GM12878 (cell line): ENCODE data around the gene TMEM63C. TPM values are rescaled to one million over a fixed set of nuclear protein-coding genes. Genes with fewer than 3 reads are reported as not detected.
"Not testable (repeated sequence)": the region's sequence is repeated elsewhere in the genome, so short reads cannot be mapped to it uniquely, and the experiment has no call there.

ENCODE experiments used
- ATAC-seq: fragments of 200-7000 bp; cut with Tn5 transposase; 3 replicates; pipeline ENCODE4 v1.9.1; 2020; ENCODE audit warnings: mild to moderate bottlenecking, moderate library complexity
- BruUV-seq: library from RNA; stranded (reverse); fragments of 400-500 nt; replicated peaks from 2 replicates; lab custom pipeline; 2021; lab: Mats Ljungman, UMichigan
- CTCF ChIA-PET: fragments of 300-600 bp; sonication (Branson Sonifier 250); formaldehyde crosslinking; extraction: SDS; loops from one replicate; lab custom pipeline; 2021; ENCODE audit warnings: inconsistent platforms; lab: Yijun Ruan, JAX
- POLR2A ChIA-PET: fragments of 350-600 bp; formaldehyde crosslinking; extraction: SDS; loops from one replicate; lab custom pipeline; 2021; ENCODE audit warnings: inconsistent platforms; lab: Charles Lee
- RAD21 ChIA-PET: fragments of 300-600 bp; sonication (Branson Sonifier 250); formaldehyde crosslinking; loops from one replicate; lab custom pipeline; 2023; ENCODE audit warnings: antibody characterized with exemption; ENCODE audit not compliant: unreplicated experiment; lab: Charles Lee
- SMC1A ChIA-PET: fragments of 300-600 bp; sonication (Branson Sonifier 250); formaldehyde crosslinking; loops from one replicate; lab custom pipeline; 2023; ENCODE audit not compliant: unreplicated experiment, uncharacterized antibody; lab: Charles Lee
- DNase-seq: peaks from one replicate; pipeline ENCODE4 v3.0.0-alpha.2; 2011; ENCODE audit warnings: low read depth, low spot score
- FAIRE-seq: peaks from 3 replicates; lab custom pipeline; 2011; peaks lifted over from hg19 to GRCh38; lab: Jason Lieb, UNC
- H2AFZ ChIP-seq: 2 replicates; pipeline ENCODE4 v1.6.0; 2011; ENCODE audit warnings: low read depth, low read length, control low read depth; ENCODE audit not compliant: control insufficient read depth
- H3K27ac ChIP-seq: 2 replicates; pipeline ENCODE4 v1.5.1; 2011; ENCODE audit warnings: control low read depth; ENCODE audit not compliant: control insufficient read depth, insufficient read depth
- H3K27me3 ChIP-seq, 2 experiments: replicated peaks in 1 of 2; 2 replicates each; pipeline versions ENCODE4 v1.6.0 to v1.6.1; 2011; ENCODE audit warnings: low read length in 1 of 2; ENCODE audit not compliant: control insufficient read depth in 2 of 2, insufficient read depth in 2 of 2
- H3K36me3 ChIP-seq, 2 experiments: 2 replicates each; pipeline ENCODE4 v1.5.1; 2011; ENCODE audit warnings: low read length in 1 of 2; ENCODE audit not compliant: control insufficient read depth in 2 of 2, insufficient read depth in 2 of 2
- H3K4me1 ChIP-seq: 2 replicates; pipeline ENCODE4 v1.6.1; 2011; ENCODE audit warnings: mild to moderate bottlenecking, low read length, moderate library complexity, mixed read lengths; ENCODE audit not compliant: control insufficient read depth, insufficient read depth
- H3K4me2 ChIP-seq: 2 replicates; pipeline ENCODE4 v1.6.0; 2011; ENCODE audit warnings: control low read depth; ENCODE audit not compliant: control insufficient read depth, insufficient read depth
- H3K4me3 ChIP-seq: fragments of 200-600 bp; sonication (generic); 2 replicates; pipeline ENCODE4 v1.5.1; 2016
- H3K79me2 ChIP-seq: 2 replicates; pipeline ENCODE4 v1.6.0; 2011; ENCODE audit warnings: low read length; ENCODE audit not compliant: control insufficient read depth, insufficient read depth
- H3K9ac ChIP-seq: 2 replicates; pipeline ENCODE4 v1.8.0; 2011; ENCODE audit warnings: low read length, control low read depth, mixed read lengths; ENCODE audit not compliant: control insufficient read depth, insufficient read depth
- H3K9me3 ChIP-seq: replicated peaks from 3 replicates; pipeline ENCODE4 v1.5.1; 2011; ENCODE audit warnings: mild to moderate bottlenecking, low read length; ENCODE audit not compliant: control insufficient read depth, insufficient read depth
- H4K20me1 ChIP-seq: 2 replicates; pipeline ENCODE4 v1.6.0; 2011; ENCODE audit not compliant: control insufficient read depth, insufficient read depth
- BCL11A ChIP-seq: IDR thresholded peaks from 2 replicates; pipeline ENCODE4 v1.6.1; 2011; ENCODE audit warnings: low read depth, low read length
- BCL3 ChIP-seq: IDR thresholded peaks from 2 replicates; pipeline ENCODE4 v1.6.1; 2011; ENCODE audit warnings: borderline replicate concordance, low read depth, mild to moderate bottlenecking, moderate library complexity, low read length; ENCODE audit not compliant: insufficient read depth, poor library complexity, severe bottlenecking
- ESRRA ChIP-seq: IDR thresholded peaks from 2 replicates; pipeline ENCODE4 v1.6.1; 2012; ENCODE audit warnings: mild to moderate bottlenecking, low read length, improper control_type of control experiment
- PBX3 ChIP-seq: IDR thresholded peaks from 2 replicates; pipeline ENCODE4 v1.6.1; 2011; ENCODE audit warnings: mild to moderate bottlenecking, low read depth, low read length, moderate library complexity; ENCODE audit not compliant: insufficient replicate concordance
- POLR2AphosphoS5 ChIP-seq: IDR thresholded peaks from 2 replicates; pipeline ENCODE4 v1.6.1; 2011; ENCODE audit warnings: mild to moderate bottlenecking, low read length, inconsistent platforms
- RB1 ChIP-seq: fragments of 450-650 bp; formaldehyde crosslinking; IDR thresholded peaks from 2 replicates; pipeline ENCODE4 v1.6.1; 2017; ENCODE audit warnings: mild to moderate bottlenecking, borderline replicate concordance
- RCOR1 ChIP-seq: conservative IDR thresholded peaks from 2 replicates; pipeline ENCODE4 v1.6.1; 2012; ENCODE audit warnings: low read depth, low read length, improper control_type of control experiment
- RELA ChIP-seq: fragments of 450-650 bp; IDR thresholded peaks from 2 replicates; pipeline ENCODE4 v1.8.0; 2014; ENCODE audit warnings: borderline replicate concordance; ENCODE audit not compliant: partially characterized antibody
- SRF ChIP-seq, 2 experiments: IDR thresholded peaks; 2 replicates each; pipeline ENCODE4 v1.6.1; 2011; ENCODE audit warnings: low read depth in 2 of 2, low read length in 2 of 2, mild to moderate bottlenecking in 1 of 2, moderate library complexity in 1 of 2
- USF2 ChIP-seq: IDR thresholded peaks from 2 replicates; pipeline ENCODE4 v1.6.1; 2011; ENCODE audit warnings: low read depth, low read length, improper control_type of control experiment, borderline replicate concordance
- ZNF384 ChIP-seq: IDR thresholded peaks from 2 replicates; pipeline ENCODE4 v1.6.1; 2012; ENCODE audit warnings: low read depth, mild to moderate bottlenecking, low read length, improper control_type of control experiment, borderline replicate concordance
- ZSCAN29 ChIP-seq: fragments of 450-650 bp; IDR thresholded peaks from 2 replicates; pipeline ENCODE4 v1.6.1; 2017; ENCODE audit warnings: mild to moderate bottlenecking, moderate library complexity
- WGBS: methylation state at CpG from one replicate; pipeline ENCODE4 v1.1.6; 2016; ENCODE audit warnings: low lambda C conversion rate; ENCODE audit not compliant: insufficient replicate concordance, insufficient coverage; ENCODE audit errors: missing lambda C conversion rate; 5-methylcytosine and 5-hydroxymethylcytosine counted together
- in situ Hi-C: fragments of 300-500 bp; cut with MboI; formaldehyde crosslinking; loops from 9 replicates; pipeline ENCODE4 v1.14.3; 2018; ENCODE audit warnings: mixed read lengths
- intact Hi-C: fragments of 100-400 bp; cut with micrococcal nuclease; formaldehyde crosslinking; loops from one replicate; pipeline ENCODE4 v1.14.2; 2022; ENCODE audit not compliant: unreplicated experiment
- polyA plus RNA-seq, 11 experiments: library from polyadenylated mRNA; depleted of rRNA in 4 of 11; unstranded in 6 of 11; stranded (reverse) in 5 of 11; fragments of >200 nt; fragmentation: Nextera tagmentation in 4 of 11; fragmentation: Illumina TruSeq in 1 of 11; extraction: Ambion mirVana in 4 of 11; extraction: Trizol in 1 of 11; gene quantifications; 1 replicate in 1 of 11; 2 replicates in 10 of 11; pipeline versions ENCODE4 v1.2.1 to v1.2.3, GENCODE V29; 2011 to 2016; ENCODE audit warnings: inconsistent platforms in 2 of 11, missing spikeins in 2 of 11, low read depth in 1 of 11
- total RNA-seq, 4 experiments: library from RNA; depleted of rRNA in 3 of 4; stranded (reverse); fragments of >200 nt in 3 of 4; fragmentation: Illumina TruSeq in 1 of 4; extraction: Trizol in 1 of 4; gene quantifications; 2 replicates each; pipeline versions ENCODE4 v1.2.1 to v1.2.3, GENCODE V29; 2013 to 2021

The TMEM63C gene
- total and polyA plus RNA-seq, 10 of the 15 experiments (the other 5 are each of a cell fraction or from before 2014, with no cell fraction given), result 0.06 to 1.3 (median 0.39) TPM; not detected in 4

- TF ChIP-seq POLR2AphosphoS5 (no peak), RCOR1 (no peak)
Observed at GRCh38 chr14:77279719-77280118, 98.1 kb downstream of the TMEM63C start (continued).

GRCh38 chr14:77280921-77281320 lies 99.3 kb downstream of the TMEM63C start:
- H3K4me3 ChIP-seq, H3K27me3 ChIP-seq, H3K9ac ChIP-seq, H3K36me3 ChIP-seq, H3K27ac ChIP-seq, FAIRE-seq, CTCF ChIA-PET, ATAC-seq, intact Hi-C loops, DNase-seq, H3K79me2 ChIP-seq, H2AFZ ChIP-seq, RAD21 ChIA-PET, in situ Hi-C loops, H4K20me1 ChIP-seq, H3K9me3 ChIP-seq, H3K4me1 ChIP-seq, BruUV-seq, H3K4me2 ChIP-seq, SMC1A ChIA-PET: not testable (repeated sequence)
- 98% methylated on average over 4 of the region's 4 CpGs for WGBS
- POLR2A ChIA-PET, result interaction anchor here (0.5 kb wide), 1 partner anchor 162 kb away, joined by 6 read pairs; no protein-coding TSS in a partner anchor

- Histone ChIP-seq H3K79me2 (no peaks in the 10 kb centered on the region), H3K27me3 (no peaks in the 10 kb centered on the region), H3K9ac (no peak overlapping the region), H3K27ac (no peak overlapping the region), H3K4me2 (no peak overlapping the region), H3K36me3 (peaks cover 1 to 7% of the 10 kb centered on the region in 2 experiments; a peak in 3 of 4 replicates), H3K4me1 (no peaks in the 10 kb centered on the region), H3K4me3 (no peak overlapping the region), H4K20me1 (no peaks in the 10 kb centered on the region), H2AFZ (no peak overlapping the region), H3K9me3 (no peaks in the 10 kb centered on the region)
- SMC1A ChIA-PET, result no interaction called here
- no TSS peak for BruUV-seq
- no peak for ATAC-seq
- intact Hi-C loops (no loop called here), in situ Hi-C loops (no loop called here)
- POLR2A ChIA-PET, result no interaction called here
- no peak for DNase-seq
- RAD21 ChIA-PET, result interaction anchor here (0.6 kb wide), 1 partner anchor 63 kb away, joined by 4 read pairs; no protein-coding TSS in a partner anchor
- CTCF ChIA-PET, result interaction anchor here (0.7 kb wide), 1 partner anchor 35 kb away, joined by 3 read pairs; no protein-coding TSS in a partner anchor
- whole genome bisulfite sequencing, result 97% methylated on average over 6 of the region's 6 CpGs
- FAIRE-seq, result no peak
- no peak for TF ChIP-seq RELA
- TF ChIP-seq PBX3, result no peak
- TF ChIP-seq USF2, result no peak
- TF ChIP-seq RB1, result no peak
- no peak for TF ChIP-seq ZNF384
- TF ChIP-seq BCL3, result no peak
- TF ChIP-seq ESRRA, result no peak
- no peak for TF ChIP-seq BCL11A
- no peak for TF ChIP-seq ZSCAN29
- no peak for TF ChIP-seq SRF (IDR thresholded peaks at IDR 0.05; ENCODE audit: low read depth in 2 of 2, low read length in 2 of 2)
Observed at GRCh38 chr14:77281852-77282410, 100.3 kb downstream of the TMEM63C start.
